ENCODE data around the gene HSPB6. TPM values are rescaled to one million over a fixed set of nuclear protein-coding genes. Genes with fewer than 3 reads are reported as not detected.

The HSPB6 gene
- total RNA-seq, 4 donors from 2014 or later: 1.7 to 21.9 (median 3.6) TPM

DNA sequence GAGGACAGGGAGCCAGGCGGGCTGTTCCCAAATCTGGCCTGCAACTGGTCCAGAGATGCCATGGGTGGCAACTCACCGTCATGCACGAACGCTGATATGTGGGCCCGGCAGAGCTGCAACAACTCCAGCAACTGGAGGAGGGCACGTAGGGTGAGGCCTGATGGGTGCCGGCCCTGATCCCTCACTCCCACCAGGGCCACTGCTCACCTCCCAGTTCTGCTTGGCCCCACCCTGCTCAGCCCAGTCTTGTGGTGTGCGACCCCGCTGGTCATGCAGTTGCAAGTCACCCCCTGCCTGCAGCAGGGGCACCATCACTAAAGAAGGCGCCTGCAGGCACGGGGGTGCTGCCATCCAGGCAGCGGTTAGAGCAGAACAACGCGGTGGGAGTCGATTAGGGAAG, 35.5 kb upstream of the HSPB6 start:
- no peaks in the 10 kb centered on the region for H3K9me3 ChIP-seq
- H3K27ac ChIP-seq: no peak overlapping the region
- TF ChIP-seq, protein P1, sequence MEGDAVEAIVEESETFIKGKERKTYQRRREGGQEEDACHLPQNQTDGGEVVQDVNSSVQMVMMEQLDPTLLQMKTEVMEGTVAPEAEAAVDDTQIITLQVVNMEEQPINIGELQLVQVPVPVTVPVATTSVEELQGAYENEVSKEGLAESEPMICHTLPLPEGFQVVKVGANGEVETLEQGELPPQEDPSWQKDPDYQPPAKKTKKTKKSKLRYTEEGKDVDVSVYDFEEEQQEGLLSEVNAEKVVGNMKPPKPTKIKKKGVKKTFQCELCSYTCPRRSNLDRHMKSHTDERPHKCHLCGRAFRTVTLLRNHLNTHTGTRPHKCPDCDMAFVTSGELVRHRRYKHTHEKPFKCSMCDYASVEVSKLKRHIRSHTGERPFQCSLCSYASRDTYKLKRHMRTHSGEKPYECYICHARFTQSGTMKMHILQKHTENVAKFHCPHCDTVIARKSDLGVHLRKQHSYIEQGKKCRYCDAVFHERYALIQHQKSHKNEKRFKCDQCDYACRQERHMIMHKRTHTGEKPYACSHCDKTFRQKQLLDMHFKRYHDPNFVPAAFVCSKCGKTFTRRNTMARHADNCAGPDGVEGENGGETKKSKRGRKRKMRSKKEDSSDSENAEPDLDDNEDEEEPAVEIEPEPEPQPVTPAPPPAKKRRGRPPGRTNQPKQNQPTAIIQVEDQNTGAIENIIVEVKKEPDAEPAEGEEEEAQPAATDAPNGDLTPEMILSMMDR (IDR thresholded peaks at IDR 0.05): no peak
- no peak for TF ChIP-seq POLR2A (IDR thresholded peaks at IDR 0.05)
- H3K36me3 ChIP-seq: peaks cover 0 to 3% (median 0%) of the 10 kb centered on the region in 3 donors
- intact Hi-C loops (cut with DNase I): no loop called here
- H3K4me3 ChIP-seq: no peak overlapping the region
- DNase-seq: no peak
- H3K4me1 ChIP-seq: no peaks in the 10 kb centered on the region
- H3K27me3 ChIP-seq: peaks cover 0 to 37% (median 3%) of the 10 kb centered on the region in 4 donors
- WGBS, 2 donors: 90 to 95% methylated on average over 4 to 11 of the region's 15 CpGs

DNA sequence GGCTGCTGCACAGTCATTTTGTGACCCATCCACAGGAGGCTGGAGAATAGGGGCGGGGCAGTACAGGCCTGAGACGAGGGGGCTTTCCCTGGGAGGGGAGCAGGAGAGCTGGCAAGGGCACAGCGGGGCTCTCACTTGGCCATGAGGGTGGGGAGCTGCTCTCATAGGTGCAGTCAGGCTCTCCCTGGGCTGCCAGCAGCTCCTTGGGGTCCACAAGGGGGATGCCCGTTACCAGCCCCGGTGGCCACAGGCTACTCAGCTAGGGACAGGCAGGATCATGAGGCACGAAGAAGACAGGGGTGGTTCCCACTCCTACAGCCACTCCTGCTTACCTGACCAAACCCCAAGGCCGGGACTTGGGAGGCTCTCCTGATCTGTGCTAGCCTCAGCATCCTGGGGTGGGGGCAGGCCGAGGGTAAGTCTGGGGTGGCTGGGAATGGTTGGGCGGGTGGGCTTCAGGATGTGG, 35.0 kb upstream of the HSPB6 start:
- no peak for DNase-seq
- TF ChIP-seq, protein P1 (IDR thresholded peaks at IDR 0.05): no peak
- TF ChIP-seq POLR2A (IDR thresholded peaks at IDR 0.05): no peak
- Histone ChIP-seq H3K27ac (no peak overlapping the region), H3K4me3 (no peak overlapping the region), H3K36me3 (peaks cover 0 to 8% (median 0%) of the 10 kb centered on the region in 3 donors), H3K4me1 (no peaks in the 10 kb centered on the region), H3K27me3 (peaks cover 0 to 32% (median 1%) of the 10 kb centered on the region in 4 donors), H3K9me3 (no peaks in the 10 kb centered on the region)
- intact Hi-C loops (cut with DNase I): no loop called here
- no CpG with 5 or more reads among the region's 9 CpGs for WGBS, 2 donors

DNA sequence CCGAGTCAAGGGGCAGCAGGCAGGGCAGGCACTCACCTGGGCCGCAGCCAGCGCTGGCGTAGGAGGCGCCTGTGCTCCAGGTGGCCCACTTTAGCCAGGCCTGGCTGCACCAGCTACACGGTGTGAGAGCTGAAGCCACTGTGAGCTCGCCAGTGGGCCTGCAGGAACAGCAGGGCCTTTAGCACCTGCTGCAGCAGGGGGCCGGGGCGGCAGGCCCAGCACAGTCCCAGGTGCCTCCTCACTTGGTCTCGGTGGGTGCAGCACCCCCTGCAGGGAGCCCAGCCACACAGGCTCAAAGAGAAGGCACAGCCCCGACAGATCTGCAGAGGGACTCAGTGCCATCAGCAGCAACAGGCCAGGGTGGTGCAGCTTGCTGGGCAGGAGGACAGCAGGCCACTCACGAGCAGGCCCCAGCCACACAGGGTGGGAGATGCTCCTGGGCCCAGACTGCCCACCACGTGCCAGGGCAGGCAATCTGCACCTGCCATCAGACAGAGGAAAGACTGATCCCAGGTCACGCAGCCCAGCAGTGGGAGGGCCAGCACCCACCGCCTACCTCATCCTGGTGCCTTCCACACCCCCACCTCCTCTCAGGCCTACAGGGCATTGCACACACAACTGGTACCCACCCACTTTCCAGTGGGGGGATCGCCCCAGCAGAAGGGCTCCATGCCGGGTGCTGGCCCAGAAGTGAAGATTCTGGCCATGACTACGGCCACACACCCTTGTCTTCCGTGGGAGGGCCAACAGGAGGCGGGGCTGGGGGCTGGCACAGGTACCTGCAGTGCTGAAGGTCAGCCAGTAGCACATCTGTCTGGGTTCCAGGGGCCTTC, 34.4 kb upstream of the HSPB6 start:
- Histone ChIP-seq H3K4me1 (no peaks in the 10 kb centered on the region), H3K4me3 (no peak overlapping the region), H3K9me3 (no peaks in the 10 kb centered on the region), H3K36me3 (peaks cover 0 to 9% (median 0%) of the 10 kb centered on the region in 3 donors), H3K27me3 (peaks cover 0 to 26% (median 0%) of the 10 kb centered on the region in 4 donors), H3K27ac (no peak overlapping the region)
- WGBS, 2 donors: 0% methylated on average over 1 of the region's 20 CpGs; no CpG with 5 or more reads in 1 of the 2 donors
- intact Hi-C loops (cut with DNase I): no loop called here
- no peak for TF ChIP-seq POLR2A (IDR thresholded peaks at IDR 0.05)
- TF ChIP-seq, protein P1 (IDR thresholded peaks at IDR 0.05): no peak
- no peak for DNase-seq

DNA sequence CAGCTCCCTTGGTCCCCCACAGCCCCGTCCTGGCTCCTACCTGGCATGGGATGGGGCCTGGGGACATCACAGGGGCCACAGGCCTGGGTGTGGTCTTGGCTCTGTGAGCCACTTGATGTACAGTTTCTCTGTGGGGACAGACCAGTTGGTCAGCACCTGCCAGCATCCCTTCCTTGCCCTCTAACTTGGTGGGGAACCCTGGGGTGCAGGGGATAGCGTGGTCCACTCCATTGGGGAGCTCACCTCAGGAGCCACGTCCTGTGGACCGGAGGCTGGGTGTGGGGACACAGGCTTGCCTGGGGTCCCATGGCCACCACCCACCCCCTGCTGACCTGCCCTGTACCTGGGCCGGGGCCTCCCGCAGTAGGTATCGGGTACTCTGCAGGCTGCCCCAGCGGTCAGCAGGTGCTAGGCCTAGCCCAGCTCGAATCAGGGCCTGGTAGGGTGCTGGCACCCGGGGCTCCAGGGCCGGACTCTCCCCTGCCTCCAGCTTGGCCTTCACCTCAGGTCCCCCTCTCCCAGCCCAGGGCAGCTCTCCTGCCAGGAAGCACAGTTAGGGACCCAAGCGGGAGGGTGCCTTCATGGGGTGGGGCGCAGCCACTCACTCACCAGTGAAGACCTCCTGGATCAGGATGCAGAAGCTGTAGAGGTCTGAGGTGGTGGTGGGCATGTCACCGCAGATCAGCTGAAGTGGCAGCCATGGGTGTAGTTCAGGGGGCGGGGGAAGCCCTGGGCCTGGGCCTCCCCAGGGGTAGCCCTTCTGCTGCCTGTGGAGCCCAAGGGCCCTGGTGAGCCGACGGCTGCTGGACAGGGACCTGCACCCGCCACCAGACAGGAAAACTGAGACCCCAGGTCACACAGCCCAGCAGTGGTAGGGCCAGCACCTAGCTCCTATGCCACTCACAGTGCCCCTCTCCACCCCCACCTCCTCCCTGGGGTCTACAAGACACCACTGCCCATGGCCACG, 33.4 kb upstream of the HSPB6 start:
- TF ChIP-seq, protein P1 (IDR thresholded peaks at IDR 0.05): no peak
- TF ChIP-seq POLR2A (IDR thresholded peaks at IDR 0.05): no peak
- H3K9me3 ChIP-seq: no peaks in the 10 kb centered on the region
- H3K4me3 ChIP-seq: no peak overlapping the region
- H3K27ac ChIP-seq: no peak overlapping the region
- intact Hi-C loops (cut with DNase I): no loop called here
- no peaks in the 10 kb centered on the region for H3K4me1 ChIP-seq
- H3K27me3 ChIP-seq: peaks cover 0 to 16% (median 0%) of the 10 kb centered on the region in 4 donors
- WGBS, 2 donors: 50% methylated on average over 2 of the region's 19 CpGs; no CpG with 5 or more reads in 1 of the 2 donors
- DNase-seq: no peak
- peaks cover 0 to 10% (median 0%) of the 10 kb centered on the region in 3 donors for H3K36me3 ChIP-seq

Data from esophagus squamous epithelium (tissue), 5 donors.